HL-60/S4 (cell line): ENCODE measurements around the gene GMDS.

Source experiments
- in situ Hi-C: fragments of 300-500 bp; cut with MboI; formaldehyde crosslinking; loops from 2 replicates; pipeline ENCODE4 v1.14.3; 2022; ENCODE audit warnings: low sequenced_read_pairs

The GMDS gene

DNA sequence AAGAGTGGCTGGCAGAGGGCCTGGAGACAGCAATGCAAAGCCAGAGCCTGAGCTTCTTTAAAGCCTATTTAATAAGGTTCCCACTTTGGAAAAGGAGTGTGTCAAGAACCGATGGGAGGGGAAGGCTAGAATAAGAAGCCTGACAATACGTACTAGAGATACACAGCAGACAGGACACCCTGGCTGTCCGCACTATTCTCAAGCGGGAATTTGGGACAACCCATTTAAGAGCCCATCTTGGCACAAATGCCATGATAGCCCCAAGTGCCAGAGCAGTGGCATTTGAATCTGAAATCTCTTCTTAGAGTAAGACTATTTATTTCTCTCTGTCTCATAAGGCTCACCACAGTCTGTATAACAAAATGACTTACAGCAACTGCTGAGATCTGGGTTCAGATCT, 3.1 kb downstream of the GMDS start:
- in situ Hi-C loops, result no loop called here

DNA sequence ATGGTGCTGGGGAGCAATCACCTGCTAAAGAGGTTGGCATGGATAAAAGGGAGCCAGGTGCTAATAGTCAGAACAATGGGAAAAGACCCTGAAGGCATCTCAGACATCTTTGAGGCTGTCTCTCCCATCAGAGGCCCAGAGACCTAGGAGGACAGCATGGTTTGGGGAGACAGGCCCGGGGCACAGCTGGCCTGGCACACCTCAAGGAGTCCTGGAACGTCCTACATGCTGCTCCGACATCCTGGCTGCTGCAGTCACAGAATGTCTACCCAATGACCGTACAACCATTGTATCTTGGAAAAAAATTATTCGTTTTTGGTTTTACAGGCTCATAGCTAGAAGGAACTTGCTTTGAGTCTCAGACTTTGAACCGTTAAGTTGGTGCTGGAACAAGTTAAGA, 4.4 kb downstream of the GMDS start:
- in situ Hi-C loops, result no loop called here

DNA sequence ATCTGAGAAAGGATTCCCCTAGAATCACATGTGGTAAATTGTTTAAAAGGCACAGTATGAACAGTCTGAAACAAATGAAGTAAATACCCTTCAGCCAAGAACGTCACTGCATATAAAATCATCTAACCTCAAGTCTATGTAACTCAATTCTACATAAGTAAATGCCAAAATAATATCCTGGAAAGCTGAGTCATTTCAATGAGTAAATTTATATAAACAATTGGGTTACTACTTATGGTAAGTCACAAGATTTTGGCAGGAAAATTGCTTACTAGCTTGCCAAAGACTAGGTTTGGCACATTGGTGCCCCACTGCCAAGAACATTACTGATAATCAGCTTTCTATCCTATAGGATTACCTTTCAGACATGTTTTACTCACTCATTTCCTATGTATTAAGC, 8.4 kb downstream of the GMDS start:
- in situ Hi-C loops, result no loop called here

DNA sequence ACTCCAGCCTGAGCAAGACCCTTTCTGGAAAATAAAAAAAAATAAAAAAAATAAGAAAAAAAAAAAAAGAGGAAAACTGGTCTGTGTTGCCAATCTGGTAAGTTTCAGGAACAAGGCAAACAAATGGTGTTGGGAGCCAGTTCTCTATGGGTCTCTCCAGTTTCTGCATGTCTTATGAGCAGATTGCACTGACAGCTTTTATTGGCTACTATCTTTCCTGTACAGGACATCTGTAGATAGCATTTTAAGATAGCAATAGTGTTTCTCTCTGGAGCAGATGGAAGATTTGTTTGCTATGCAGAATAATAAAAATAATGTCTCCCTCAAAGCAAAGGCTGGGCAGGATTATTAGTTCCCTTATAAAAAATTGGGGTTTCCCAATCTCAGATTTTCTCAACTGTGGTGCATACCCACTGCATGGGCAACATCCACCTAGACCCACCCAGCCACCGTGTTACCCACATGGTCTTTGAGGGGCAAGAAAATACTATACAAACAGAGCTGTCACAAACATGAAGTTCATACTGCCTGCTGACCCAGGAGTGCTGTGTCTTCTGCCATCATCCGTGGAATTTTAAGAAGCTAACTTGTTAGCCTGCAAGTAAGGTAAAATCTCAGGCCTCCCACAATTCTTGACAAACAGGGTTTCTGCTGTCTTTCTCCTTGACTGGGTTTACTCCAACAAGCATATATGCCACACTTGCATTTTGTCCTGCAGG, 9.5 kb downstream of the GMDS start:
- in situ Hi-C loops, result no loop called here

DNA sequence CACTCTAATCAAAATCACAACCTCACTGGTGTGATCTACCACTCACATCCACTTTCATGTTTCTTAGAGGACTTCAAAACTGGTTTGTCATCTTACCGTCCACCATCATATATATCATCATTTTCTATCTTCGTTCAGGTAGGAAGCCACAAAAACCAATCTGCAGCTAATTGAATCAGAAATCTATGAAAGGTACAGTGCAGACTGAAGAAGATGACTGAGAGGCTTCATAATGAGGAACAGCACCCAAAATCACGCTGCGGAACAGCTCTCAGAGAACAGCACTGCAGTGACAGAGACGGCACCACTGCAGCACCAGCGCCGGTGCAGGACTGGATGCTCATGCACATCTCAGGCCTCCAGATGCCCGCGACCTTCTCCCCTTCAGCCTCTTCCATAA, 13.0 kb downstream of the GMDS start:
- in situ Hi-C loops, result no loop called here

DNA sequence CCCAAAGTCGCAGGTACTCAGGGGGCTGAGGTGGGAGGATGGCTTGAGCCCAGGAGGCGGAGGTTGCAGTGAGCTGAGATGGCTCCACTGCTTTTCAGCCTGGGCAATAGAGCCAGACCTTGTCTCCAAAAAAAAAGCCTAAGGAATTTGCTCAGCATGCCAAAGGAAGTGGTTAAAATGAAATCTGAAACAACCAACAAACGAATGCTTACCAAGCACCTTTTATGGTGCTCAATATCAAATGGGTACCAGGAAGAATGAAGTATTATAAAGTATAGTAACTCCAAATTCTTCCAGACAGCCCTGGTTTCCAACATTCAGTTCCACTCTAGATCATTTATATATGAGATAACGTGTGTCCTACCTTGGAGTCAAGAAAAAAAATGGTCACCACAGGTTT, 14.0 kb downstream of the GMDS start:
- in situ Hi-C loops, result no loop called here

DNA sequence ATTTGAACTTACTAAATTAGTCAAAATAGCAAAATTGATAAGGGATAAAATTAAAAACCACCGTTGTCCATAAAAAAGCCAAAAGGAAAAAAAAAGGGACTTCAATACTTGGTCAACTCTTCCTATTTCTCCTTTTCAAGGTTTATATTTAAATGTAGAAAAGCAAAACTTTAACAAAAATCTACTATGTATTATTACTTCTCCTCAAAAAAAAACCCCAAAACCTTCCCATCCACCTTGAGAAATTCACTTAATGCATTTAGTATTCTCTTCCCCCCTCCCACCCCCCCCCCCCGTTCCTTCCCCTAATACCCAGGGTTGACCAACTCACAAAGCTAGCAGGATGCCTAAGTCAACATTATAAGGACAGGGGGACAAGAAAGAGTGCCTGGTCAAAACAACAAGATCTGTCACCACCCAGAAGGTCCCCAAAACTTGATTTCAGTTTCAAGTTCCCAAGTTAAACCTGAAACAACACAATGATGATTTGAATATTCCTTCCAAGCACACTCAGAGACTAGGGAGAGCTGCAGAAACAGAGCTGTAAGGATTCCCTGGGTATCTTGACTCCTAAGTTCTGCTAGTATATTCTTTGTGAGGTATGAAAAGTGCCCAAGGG, 14.6 kb downstream of the GMDS start:
- in situ Hi-C loops, result no loop called here

DNA sequence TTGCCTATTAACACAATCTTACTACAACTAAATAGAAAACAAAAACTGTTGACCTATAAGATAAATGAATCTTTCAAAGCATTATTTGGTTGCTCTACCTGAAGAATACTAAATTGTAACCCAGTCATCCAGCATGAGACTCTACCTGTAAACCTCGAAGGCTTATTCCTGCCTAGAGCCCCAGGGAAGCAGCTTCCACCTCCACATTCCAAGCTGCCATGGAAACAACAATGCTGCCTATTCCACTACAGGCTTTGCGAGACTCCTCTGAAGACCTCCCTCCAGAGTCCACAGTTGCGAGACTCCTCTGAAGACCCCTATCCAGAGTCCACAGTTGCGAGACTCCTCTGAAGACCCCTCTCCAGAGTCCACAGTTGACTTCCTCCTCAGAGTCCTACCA, 15.7 kb downstream of the GMDS start:
- in situ Hi-C loops, result no loop called here

DNA sequence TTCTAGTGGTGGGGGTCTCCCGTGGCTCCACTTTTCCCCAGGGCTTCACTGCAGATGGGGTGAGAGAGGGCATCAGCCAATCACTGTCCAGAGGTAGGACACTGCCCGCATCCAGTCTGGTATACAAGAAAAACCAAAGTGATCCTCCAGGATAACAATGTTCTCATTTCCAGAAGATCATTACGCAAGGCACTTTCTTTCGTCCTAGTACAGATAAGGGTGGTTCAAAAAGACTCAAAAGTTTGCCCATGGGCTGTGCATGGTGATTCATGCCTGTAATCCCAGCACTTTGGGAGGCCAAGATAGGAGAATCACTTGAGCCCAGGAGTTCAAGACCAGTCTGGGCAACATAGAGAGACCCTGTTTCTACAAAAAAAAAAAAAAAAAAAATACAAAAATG, 16.4 kb downstream of the GMDS start:
- in situ Hi-C loops, result no loop called here

DNA sequence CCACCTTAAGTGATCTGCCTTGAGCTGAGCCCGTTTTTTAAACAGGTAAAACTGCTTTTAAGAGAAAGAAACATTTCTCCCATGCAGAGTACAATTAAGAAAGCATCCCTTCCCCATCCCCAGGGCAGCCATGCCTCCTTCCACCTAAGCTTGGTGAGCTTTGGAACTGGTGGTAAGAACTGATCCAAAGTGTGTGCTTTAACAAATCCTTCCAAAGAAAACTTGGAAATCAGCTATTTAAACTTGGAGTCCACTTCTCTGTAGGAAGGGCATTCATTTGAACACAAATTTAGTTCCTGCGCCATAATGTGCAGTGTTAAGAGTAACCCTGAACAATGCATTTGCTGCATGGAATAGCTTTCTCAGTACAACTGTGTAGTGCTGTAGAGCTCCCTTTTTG, 17.0 kb downstream of the GMDS start:
- in situ Hi-C loops, result no loop called here

DNA sequence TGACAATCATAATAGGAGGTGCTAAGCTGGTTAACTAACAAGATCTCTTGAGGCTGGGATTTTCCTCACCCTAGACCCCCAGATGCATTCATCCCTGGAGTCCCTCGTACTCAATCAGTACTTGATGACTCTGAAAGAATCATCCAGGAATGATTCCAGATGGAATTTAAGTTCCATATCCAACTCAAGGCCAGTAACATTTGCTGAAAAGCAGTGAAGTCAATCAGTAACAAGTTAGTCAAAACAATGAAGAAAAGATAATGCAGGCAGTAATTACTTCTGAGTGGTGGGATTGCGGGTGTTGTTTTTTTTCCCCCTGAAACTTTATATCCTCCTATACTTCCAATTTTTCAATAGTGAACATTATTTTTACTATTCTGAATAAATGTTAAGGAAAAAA, 18.6 kb downstream of the GMDS start:
- in situ Hi-C loops, result no loop called here

DNA sequence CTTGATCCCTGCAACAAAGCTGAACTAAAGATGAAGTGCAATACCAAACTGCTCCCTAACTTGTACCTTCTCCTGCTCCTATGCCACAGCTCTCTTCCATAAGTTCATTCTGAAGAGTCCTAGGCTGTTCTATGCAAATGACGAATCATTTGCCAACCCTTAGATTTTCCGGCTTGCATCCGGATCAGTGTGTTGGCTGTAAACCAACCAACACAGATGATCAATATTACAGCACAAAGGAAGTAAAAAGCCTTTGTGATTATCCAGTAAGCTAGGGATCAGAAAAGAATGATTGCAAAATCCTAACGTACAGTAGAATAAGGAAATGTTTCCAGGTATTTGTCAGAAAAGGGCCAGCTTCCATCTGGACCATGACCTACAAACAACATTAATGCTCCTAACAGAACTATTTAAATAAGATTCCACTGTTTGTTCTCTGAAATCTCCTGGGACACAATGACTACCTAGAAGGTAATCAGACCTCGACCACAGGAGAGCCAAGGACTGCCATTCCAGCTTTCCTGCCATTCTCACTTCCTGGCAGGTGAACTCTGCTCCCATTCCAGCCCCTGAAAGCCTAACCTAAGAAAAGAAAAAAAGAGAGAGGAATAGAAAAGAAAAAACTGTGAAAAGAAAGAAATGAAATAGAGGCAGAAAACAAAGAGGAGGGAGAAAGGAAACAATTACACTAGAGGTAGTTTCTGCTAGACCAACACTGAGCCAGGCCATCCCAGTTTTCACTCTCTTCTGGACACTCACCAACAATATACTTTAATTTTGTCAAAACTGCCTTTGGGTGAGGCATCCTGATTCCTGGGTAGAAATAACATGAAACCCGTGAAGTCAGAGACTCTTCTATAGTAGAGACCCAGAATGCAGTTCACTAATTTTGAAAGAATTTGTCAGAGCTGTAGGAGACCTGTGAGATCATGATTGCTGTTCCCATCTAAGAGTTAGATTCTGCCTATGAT, 19.7 kb downstream of the GMDS start:
- in situ Hi-C loops, result no loop called here

DNA sequence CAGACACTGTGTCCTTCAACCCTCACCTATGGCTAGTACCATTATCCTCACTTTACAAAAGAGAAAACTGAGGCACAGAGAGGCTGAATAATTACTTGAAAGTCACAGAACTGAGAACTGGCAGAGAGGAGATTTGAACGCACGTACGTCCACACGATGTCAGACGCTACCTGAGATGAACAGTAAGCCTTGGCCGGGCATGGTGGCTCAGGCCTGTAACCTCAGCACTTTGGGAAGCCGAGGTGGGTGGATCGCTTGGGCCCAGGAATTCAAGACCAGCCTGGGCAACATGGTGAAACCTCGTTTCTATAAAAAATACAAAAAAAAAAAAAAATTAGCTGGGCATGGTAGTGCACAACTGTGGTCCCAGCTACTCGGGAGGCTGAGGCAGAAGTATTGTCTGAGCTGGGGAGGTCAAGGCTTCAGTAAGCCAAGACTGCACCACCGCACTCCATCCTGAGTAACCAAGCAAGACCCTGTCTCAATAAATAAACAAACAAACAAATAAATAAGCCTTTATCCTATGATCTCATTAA, 20.5 kb downstream of the GMDS start:
- in situ Hi-C loops, result no loop called here

DNA sequence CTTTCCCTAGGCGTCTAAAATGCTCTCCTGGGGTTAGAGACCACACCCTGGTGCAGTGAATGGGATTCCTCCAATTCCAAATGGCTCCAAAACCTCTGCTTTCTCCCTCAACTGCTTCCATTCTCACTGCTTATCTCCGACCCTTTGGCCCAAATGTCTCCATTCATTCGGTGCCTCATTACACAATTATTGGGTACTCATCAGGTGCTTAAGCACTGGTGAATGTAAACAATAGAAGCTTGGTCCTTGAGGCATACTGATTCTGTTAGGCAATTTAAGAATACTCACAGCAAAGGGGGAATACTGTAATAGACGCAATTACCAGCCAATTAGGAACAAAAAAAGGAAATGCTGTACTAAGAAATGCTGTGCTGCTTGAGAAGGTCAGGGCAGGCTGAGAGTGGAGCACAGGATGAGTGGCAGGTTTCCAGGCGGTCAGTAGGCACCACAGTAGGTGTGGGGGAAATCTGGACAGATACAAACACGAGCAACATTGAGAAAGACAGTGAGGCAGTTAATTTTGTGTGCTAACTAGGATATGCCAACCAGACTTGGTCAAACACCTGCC, 23.0 kb downstream of the GMDS start:
- in situ Hi-C loops, result no loop called here

DNA sequence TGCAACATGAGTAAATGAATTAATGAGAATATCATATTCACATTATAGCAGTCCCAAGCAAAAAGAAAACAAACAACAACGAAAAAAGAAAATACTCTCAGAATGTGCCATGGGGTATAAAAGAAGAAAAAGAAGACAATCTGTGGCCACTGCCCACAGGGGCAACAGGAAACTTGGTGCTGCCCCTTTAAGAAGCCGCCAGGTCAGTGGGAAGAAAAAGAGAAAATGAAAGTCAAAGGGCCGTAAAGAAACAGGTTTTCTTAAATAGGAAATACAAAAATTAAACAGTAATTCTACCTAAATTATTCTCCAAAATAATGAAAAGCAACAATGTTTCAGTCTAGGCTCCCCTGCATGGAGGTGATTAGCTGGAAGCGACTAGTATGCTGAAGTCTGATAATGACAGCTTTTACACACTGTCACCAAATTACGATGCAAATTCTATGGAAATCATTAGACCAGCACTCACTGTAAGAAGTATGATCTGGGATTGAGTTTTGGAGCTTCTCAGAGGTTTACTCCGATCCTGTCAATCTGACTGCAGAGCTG, 23.6 kb downstream of the GMDS start:
- in situ Hi-C loops, result no loop called here

DNA sequence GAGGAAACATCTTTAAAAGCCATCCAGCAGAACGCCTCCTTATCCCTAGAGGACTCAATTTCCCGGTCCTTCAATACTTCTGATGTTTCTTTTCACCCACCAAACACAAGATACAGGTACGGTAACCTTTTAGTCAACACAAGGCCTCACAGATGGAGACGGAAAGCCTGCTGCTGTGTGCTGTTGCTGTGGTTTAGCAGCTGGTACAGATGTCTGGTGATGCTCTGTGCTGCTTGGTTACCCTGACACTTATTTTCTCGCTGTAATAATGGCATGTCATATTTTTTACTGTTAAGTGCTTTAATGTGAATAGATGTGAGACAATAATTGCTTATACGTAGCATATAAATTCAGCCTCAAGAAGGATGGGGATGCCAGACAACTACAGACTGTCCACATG, 25.3 kb downstream of the GMDS start:
- in situ Hi-C loops, result no loop called here

DNA sequence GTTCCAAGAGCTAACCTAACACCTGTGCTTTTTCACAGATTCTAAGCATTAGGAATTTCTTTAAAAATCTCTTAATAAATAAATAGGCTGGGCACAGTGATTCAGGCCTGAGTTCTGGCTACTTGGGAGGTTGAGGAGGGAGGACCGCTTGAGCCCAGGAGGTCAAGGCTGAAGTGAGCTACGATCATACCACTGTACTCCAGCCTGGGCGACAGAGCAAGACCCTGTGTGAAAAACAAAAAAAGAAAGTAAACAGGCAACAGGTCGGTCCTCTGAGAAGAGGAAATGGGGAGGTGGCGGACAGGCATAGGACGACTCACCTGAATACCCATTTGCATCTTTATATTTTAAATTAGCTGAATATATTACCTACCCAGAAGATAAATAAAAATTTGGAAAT, 26.5 kb downstream of the GMDS start:
- in situ Hi-C loops, result no loop called here

DNA sequence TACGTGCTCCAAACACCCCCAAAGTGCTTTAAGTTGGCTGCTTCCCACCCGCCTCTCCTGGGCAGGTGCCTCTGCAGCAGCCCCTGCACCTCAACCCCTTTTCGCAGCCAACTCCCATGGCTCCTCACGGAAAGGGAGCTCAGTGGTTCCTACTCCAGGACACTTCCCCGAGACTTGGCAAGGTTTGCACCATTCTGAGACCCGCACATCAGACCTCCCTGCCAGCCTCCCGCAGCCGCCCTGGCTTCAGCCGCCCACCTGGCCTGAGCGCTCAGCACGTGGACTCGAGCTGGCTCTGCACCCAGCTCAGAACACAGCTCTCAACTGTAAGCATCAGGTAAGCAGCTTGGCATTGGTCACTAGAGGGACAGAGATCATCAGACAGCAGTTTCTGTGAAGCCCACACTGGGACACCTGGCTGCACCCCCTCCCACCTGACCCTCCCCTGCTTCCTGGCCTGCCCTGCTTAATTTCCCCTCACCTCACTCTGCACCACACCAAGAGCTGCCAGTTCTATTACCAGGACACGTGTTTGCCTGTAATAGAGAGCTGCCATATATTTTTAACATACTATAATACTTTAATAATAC, 28.5 kb downstream of the GMDS start:
- in situ Hi-C loops, result no loop called here

DNA sequence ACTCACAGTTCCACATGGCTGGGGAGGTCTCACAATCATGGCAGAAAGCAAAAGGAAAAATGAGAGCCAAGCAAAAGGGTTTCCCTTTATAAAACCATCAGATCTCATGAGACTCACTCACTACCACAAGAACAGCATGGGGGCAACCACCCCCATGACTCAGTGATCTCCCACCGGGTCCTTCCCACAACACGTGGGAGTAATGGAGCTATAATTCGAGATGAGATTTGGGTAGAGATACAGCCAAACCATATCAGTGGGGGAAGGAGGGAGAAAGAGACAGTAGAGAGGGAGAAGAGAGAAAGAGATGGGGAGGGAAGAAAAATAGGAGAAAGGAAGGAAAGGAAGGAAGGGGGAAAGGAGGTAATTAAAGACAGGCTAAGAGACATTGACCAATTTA, 30.1 kb downstream of the GMDS start:
- in situ Hi-C loops, result no loop called here

DNA sequence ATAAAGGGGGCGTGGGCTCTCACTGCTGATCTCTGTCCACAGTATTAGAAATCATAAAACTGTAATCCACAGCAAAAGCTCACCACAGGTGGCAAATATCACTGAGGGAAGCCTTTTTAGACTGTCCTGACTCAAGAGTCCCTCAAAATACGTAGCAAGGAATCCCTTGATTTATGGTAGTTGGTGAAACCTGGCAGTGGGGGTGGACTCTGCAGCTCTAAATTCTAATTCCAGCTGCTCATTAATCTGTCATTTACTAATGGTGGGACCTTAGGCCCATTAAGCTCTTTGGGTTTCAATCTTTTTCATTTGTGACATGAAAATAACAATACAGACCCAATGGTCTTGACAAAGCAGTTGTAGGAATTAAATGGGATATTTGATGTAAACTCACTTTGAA, 32.3 kb downstream of the GMDS start:
- in situ Hi-C loops, result no loop called here
